Breast epithelium (tissue), 4 donors: Measurements from ENCODE around the gene CWC27. TPM values are rescaled to one million over a fixed set of nuclear protein-coding genes. Genes with fewer than 3 reads are reported as not detected.
A peak's percentile ranks its signal among the peaks of the same experiment; 100 is the strongest.

Experiments
- DNase-seq, 2 donors: peaks; one replicate each; pipeline ENCODE4 v3.0.0-alpha.2; 2019; ENCODE audit warnings: low spot score in 2 of 2
- H3K27ac ChIP-seq, 2 donors: fragments of 200-600 bp; sonication (generic) in 1 of 2; one replicate each; pipeline ENCODE4 v1.5.1; 2016 to 2019; ENCODE audit warnings: mild to moderate bottlenecking in 1 of 2
- H3K27me3 ChIP-seq, 2 donors: fragments of 200-600 bp; sonication (generic) in 1 of 2; one replicate each; pipeline versions ENCODE4 v1.5.1 to v1.6.0; 2017 to 2019; ENCODE audit warnings: control low read depth in 1 of 2, mild to moderate bottlenecking in 1 of 2
- H3K36me3 ChIP-seq: fragments of 200-600 bp; one replicate; pipeline ENCODE4 v1.5.1; 2019
- H3K4me1 ChIP-seq, 2 donors: fragments of 200-600 bp; sonication (generic); one replicate each; pipeline ENCODE4 v1.5.1; 2016 to 2019; ENCODE audit warnings: control low read depth in 1 of 2
- H3K4me3 ChIP-seq, 3 donors: fragments of 200-600 bp; sonication (generic); 1 replicate in 2 of 3; 2 replicates in 1 of 3; pipeline ENCODE4 v1.5.1; 2016 to 2019; ENCODE audit warnings: mild to moderate bottlenecking in 3 of 3, moderate library complexity in 2 of 3
- H3K9me3 ChIP-seq, 2 donors: fragments of 200-600 bp; sonication (generic) in 1 of 2; one replicate each; pipeline ENCODE4 v1.5.1; 2016 to 2019; ENCODE audit warnings: control low read depth in 1 of 2
- POLR2A ChIP-seq: fragments of 450-650 bp; IDR thresholded peaks from one replicate; pipeline ENCODE4 v1.6.1; 2016; ENCODE audit warnings: antibody characterized with exemption, mild to moderate bottlenecking, moderate library complexity
- POLR2AphosphoS5 ChIP-seq, 3 donors: sonication (generic); formaldehyde crosslinking; IDR thresholded peaks; one replicate each; pipeline ENCODE4 v1.6.1; 2017; ENCODE audit warnings: antibody characterized with exemption in 3 of 3
- intact Hi-C: fragments of 100-400 bp; cut with DNase I; formaldehyde crosslinking; loops from one replicate; pipeline ENCODE4 v1.15.1; 2023; ENCODE audit warnings: low total_unique reads
- total RNA-seq, 3 donors: library from RNA; depleted of rRNA; stranded (reverse); fragments of >200 nt; gene quantifications; one replicate each; pipeline ENCODE4 v1.1.0, GENCODE V29; 2016
- TF ChIP-seq, protein P1 (sequence below), 3 donors: fragments of 450-650 bp; IDR thresholded peaks; one replicate each; pipeline ENCODE4 v1.5.1; 2016 to 2017; ENCODE audit warnings: antibody characterized with exemption in 3 of 3, mild to moderate bottlenecking in 3 of 3, moderate library complexity in 3 of 3

CWC27 gene
- total RNA-seq, 3 donors from 2014 or later = 10.6 to 19.9 (median 18.0) TPM

DNA sequence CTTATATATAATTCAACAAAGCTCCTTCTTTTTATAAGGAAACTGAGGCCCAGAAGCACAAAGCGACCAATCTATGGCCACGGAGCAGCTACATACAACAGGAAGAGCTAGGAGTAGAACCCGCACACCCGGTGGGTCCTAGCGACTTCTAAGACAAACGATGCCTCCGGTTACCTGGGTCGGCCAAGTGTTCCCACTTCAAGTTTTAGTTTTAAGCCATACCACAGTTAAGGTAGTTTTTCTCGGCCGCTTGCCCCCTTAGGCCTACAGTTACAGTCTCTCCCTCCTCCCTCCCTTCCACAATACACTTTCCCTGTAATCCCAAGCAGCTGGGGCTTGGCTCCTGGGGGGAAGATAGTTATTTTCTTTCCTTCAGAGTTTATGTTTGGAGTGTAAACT lies 772 bp upstream of the CWC27 start:
- DNase-seq = no peak
- H3K9me3 ChIP-seq = no peaks in the 10 kb centered on the region
- peak overlapping the region; percentile 72 to 86 (median 79) for H3K4me3 ChIP-seq
- H3K27me3 ChIP-seq = no peaks in the 10 kb centered on the region
- no peak for TF ChIP-seq POLR2AphosphoS5 (IDR thresholded peaks at IDR 0.05)
- TF ChIP-seq, protein P1, sequence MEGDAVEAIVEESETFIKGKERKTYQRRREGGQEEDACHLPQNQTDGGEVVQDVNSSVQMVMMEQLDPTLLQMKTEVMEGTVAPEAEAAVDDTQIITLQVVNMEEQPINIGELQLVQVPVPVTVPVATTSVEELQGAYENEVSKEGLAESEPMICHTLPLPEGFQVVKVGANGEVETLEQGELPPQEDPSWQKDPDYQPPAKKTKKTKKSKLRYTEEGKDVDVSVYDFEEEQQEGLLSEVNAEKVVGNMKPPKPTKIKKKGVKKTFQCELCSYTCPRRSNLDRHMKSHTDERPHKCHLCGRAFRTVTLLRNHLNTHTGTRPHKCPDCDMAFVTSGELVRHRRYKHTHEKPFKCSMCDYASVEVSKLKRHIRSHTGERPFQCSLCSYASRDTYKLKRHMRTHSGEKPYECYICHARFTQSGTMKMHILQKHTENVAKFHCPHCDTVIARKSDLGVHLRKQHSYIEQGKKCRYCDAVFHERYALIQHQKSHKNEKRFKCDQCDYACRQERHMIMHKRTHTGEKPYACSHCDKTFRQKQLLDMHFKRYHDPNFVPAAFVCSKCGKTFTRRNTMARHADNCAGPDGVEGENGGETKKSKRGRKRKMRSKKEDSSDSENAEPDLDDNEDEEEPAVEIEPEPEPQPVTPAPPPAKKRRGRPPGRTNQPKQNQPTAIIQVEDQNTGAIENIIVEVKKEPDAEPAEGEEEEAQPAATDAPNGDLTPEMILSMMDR (IDR thresholded peaks at IDR 0.05) = no peak
- TF ChIP-seq POLR2A = no peak
- peak overlapping the region; percentile 89 to 90 for H3K27ac ChIP-seq
- no peaks in the 10 kb centered on the region for H3K36me3 ChIP-seq
- intact Hi-C loops = no loop called here
- peaks cover 0 to 20% of the 10 kb centered on the region in 2 donors for H3K4me1 ChIP-seq

DNA sequence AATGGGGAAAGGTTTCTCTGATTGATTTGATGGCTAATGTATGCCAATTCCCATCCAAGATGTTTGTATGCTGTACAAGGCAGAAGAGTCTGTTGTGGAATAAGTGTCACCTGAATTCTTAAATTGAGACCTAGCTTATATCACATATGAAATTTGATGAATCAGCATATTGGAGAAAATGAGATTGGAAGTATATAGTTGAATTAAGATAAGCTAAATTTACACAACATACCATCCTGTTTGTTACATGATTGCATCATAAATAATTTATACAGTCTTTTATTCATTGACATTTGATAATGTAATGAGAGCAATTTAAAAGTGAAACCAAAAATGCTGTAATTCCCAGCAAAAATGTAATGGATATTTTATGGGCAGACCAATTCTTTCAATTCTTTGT lies 1.1 kb downstream of the CWC27 start:
- Histone ChIP-seq H3K9me3 (no peaks in the 10 kb centered on the region), H3K4me1 (peaks cover 0 to 20% of the 10 kb centered on the region in 2 donors), H3K4me3 (peak overlapping the region; percentile 72 to 86 (median 79)), H3K27ac (no peak overlapping the region), H3K36me3 (no peaks in the 10 kb centered on the region), H3K27me3 (no peaks in the 10 kb centered on the region)
- TF ChIP-seq POLR2A = no peak
- TF ChIP-seq POLR2AphosphoS5 (IDR thresholded peaks at IDR 0.05) = no peak
- TF ChIP-seq, protein P1 (IDR thresholded peaks at IDR 0.05) = no peak
- intact Hi-C loops = loop anchor here (5.0 kb wide), 1 partner anchor 163 kb away; no protein-coding TSS in a partner anchor
- no peak for DNase-seq

DNA sequence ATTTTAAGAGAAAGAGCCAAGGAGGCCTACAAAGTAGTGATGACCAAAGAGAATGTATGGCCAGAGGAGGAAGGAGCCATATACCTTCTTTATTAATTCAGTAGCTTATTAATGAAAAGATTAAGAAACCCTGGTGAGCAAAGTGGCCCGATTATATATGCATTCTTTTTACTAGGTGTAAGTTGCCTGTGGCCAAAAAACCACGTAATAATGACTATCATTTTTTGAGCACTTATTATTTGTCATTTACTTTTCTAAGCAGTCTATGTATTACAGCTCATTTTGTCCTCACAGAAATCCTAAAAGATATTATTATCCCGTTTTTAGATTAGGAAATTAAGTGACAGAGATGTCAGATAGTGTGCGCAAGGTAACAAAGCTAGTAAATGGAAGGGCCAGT lies 3.0 kb downstream of the CWC27 start:
- Histone ChIP-seq H3K4me3 (no peak overlapping the region), H3K9me3 (no peaks in the 10 kb centered on the region), H3K4me1 (peaks cover 0 to 20% of the 10 kb centered on the region in 2 donors), H3K27me3 (no peaks in the 10 kb centered on the region), H3K36me3 (peaks cover 10% of the 10 kb centered on the region), H3K27ac (no peak overlapping the region)
- no peak for DNase-seq
- intact Hi-C loops = loop anchor here (5.0 kb wide), 1 partner anchor 164 kb away; no protein-coding TSS in a partner anchor
- TF ChIP-seq POLR2A (no peak), POLR2AphosphoS5 (IDR thresholded peaks at IDR 0.05) (no peak)
- TF ChIP-seq, protein P1 (IDR thresholded peaks at IDR 0.05) = no peak

DNA sequence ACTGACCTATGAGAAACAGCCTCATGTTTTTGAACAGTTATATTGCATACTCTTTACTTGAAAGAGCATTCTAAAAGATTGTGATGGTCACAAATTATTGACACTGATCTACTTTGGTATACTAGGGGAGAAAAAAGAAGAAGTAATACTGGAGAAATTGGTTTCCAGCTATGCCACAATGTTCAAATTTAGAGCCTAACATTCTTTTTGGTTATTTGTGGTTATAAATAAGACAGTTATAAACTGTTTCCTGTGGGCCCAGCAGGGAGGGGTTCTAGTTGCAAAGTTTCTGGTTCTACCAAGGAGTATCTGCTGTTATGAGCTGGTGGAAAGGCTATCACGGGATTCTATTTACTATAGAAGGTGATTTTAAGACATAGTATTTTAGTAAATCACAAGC lies 4.8 kb downstream of the CWC27 start:
- peaks cover 0 to 12% of the 10 kb centered on the region in 2 donors for H3K4me1 ChIP-seq
- no peaks in the 10 kb centered on the region for H3K9me3 ChIP-seq
- no peak overlapping the region for H3K4me3 ChIP-seq
- TF ChIP-seq POLR2A (no peak), POLR2AphosphoS5 (IDR thresholded peaks at IDR 0.05) (no peak)
- TF ChIP-seq, protein P1 (IDR thresholded peaks at IDR 0.05) = no peak
- DNase-seq = no peak
- no peak overlapping the region for H3K27ac ChIP-seq
- H3K27me3 ChIP-seq = no peaks in the 10 kb centered on the region
- peaks cover 14% of the 10 kb centered on the region for H3K36me3 ChIP-seq
- intact Hi-C loops = loop anchor here (5.0 kb wide), 1 partner anchor 166 kb away; no protein-coding TSS in a partner anchor

DNA sequence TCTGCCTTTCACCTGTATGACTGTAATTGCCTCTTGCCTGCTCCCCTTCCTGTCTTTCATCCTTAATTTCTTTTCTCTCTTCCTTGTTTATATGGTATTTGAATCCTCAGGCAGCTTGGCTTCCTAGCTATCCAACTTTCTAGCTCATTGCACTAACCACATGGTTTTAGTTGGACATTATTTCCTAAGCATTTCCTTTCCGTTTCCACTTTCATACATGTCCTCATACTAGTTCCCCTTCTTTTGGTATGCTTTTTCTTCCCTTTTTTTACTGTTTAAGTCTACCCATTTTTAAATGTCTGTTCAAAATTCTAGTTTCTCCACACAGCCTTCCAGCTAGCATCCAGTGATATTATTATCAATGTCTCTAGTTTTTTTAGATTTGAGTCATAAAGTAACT lies 6.6 kb downstream of the CWC27 start:
- DNase-seq = no peak
- H3K4me1 ChIP-seq = peaks cover 0 to 4% of the 10 kb centered on the region in 2 donors
- H3K4me3 ChIP-seq = no peak overlapping the region
- H3K36me3 ChIP-seq = peaks cover 14% of the 10 kb centered on the region
- intact Hi-C loops = no loop called here
- H3K9me3 ChIP-seq = no peaks in the 10 kb centered on the region
- H3K27me3 ChIP-seq = no peaks in the 10 kb centered on the region
- H3K27ac ChIP-seq = no peak overlapping the region
- TF ChIP-seq POLR2AphosphoS5 (IDR thresholded peaks at IDR 0.05) = no peak
- no peak for TF ChIP-seq POLR2A
- TF ChIP-seq, protein P1 (IDR thresholded peaks at IDR 0.05) = no peak
